ENCODE results near the gene TMEM123. TPM values are rescaled to one million over a fixed set of nuclear protein-coding genes. Genes with fewer than 3 reads are reported as not detected.

Gene TMEM123
- total RNA-seq, 1 donor from 2014 or later: 107 TPM

- Histone ChIP-seq H3K36me3 (no peaks in the 10 kb centered on the region), H3K4me1 (peaks cover 0 to 19% of the 10 kb centered on the region in 2 donors), H3K27ac (no peak overlapping the region), H3K4me3 (no peak overlapping the region), H3K27me3 (no peaks in the 10 kb centered on the region), H3K9me3 (no peaks in the 10 kb centered on the region)
- no peak for DNase-seq (ENCODE audit: low spot score in 2 of 2)
- no peak for TF ChIP-seq CTCF (IDR thresholded peaks at IDR 0.05)
- intact Hi-C loops (cut with DNase I): no loop called here
These were observed 22.3 kb downstream of the TMEM123 start for GRCh38 chr11:102430158-102430836.

- Histone ChIP-seq H3K9me3 (no peaks in the 10 kb centered on the region), H3K4me1 (peaks cover 0 to 19% of the 10 kb centered on the region in 2 donors), H3K4me3 (no peak overlapping the region), H3K27ac (no peak overlapping the region), H3K27me3 (no peaks in the 10 kb centered on the region), H3K36me3 (no peaks in the 10 kb centered on the region)
- no peak for TF ChIP-seq CTCF (IDR thresholded peaks at IDR 0.05)
- no peak for DNase-seq (ENCODE audit: low spot score in 2 of 2)
- intact Hi-C loops (cut with DNase I): no loop called here
These were observed 22.9 kb downstream of the TMEM123 start for GRCh38 chr11:102429691-102430090.

- Histone ChIP-seq H3K4me1 (peaks cover 0 to 19% of the 10 kb centered on the region in 2 donors), H3K4me3 (no peak overlapping the region), H3K9me3 (no peaks in the 10 kb centered on the region), H3K36me3 (no peaks in the 10 kb centered on the region), H3K27ac (no peak overlapping the region), H3K27me3 (no peaks in the 10 kb centered on the region)
- no peak for DNase-seq (ENCODE audit: low spot score in 2 of 2)
- intact Hi-C loops (cut with DNase I): no loop called here
- TF ChIP-seq CTCF (IDR thresholded peaks at IDR 0.05): no peak
These were observed 23.3 kb downstream of the TMEM123 start for GRCh38 chr11:102429226-102429625.

- no peaks in the 10 kb centered on the region for H3K9me3 ChIP-seq
- no peak overlapping the region for H3K4me3 ChIP-seq
- H3K4me1 ChIP-seq: peaks cover 0 to 19% of the 10 kb centered on the region in 2 donors
- no peak for TF ChIP-seq CTCF (IDR thresholded peaks at IDR 0.05)
- intact Hi-C loops (cut with DNase I): no loop called here
- H3K27me3 ChIP-seq: no peaks in the 10 kb centered on the region
- H3K27ac ChIP-seq: no peak overlapping the region
- no peak for DNase-seq (ENCODE audit: low spot score in 2 of 2)
- H3K36me3 ChIP-seq: no peaks in the 10 kb centered on the region
These were observed 23.9 kb downstream of the TMEM123 start for GRCh38 chr11:102428696-102429095.

- no peaks in the 10 kb centered on the region for H3K27me3 ChIP-seq
- H3K9me3 ChIP-seq: no peaks in the 10 kb centered on the region
- H3K4me1 ChIP-seq: peaks cover 0 to 19% of the 10 kb centered on the region in 2 donors
- intact Hi-C loops (cut with DNase I): no loop called here
- H3K27ac ChIP-seq: no peak overlapping the region
- H3K4me3 ChIP-seq: no peak overlapping the region
- DNase-seq (ENCODE audit: low spot score in 2 of 2): no peak
- no peak for TF ChIP-seq CTCF (IDR thresholded peaks at IDR 0.05)
- no peaks in the 10 kb centered on the region for H3K36me3 ChIP-seq
These were observed 25.5 kb downstream of the TMEM123 start for GRCh38 chr11:102427068-102427467.
